Stomach (tissue), 4 donors: ENCODE measurements around the gene MOGAT1.

Experiments
- POLR2A ChIP-seq, 4 donors: fragments of 450-650 bp; IDR thresholded peaks; one replicate each; pipeline ENCODE4 v1.6.1; 2016; ENCODE audit warnings: antibody characterized with exemption in 4 of 4, control low read depth in 2 of 4, mild to moderate bottlenecking in 1 of 4, moderate library complexity in 1 of 4
- POLR2AphosphoS5 ChIP-seq, 3 donors: sonication (generic); formaldehyde crosslinking; IDR thresholded peaks; one replicate each; pipeline ENCODE4 v1.6.1; 2016; ENCODE audit warnings: antibody characterized with exemption in 3 of 3
- TF ChIP-seq, protein P1 (sequence below), 7 experiments: fragments of 450-650 bp in 4 of 7; fragments of 200-600 bp in 3 of 7; sonication (generic) in 3 of 7; IDR thresholded peaks; one replicate each; pipeline ENCODE4 v1.5.1; 2016 to 2019; ENCODE audit warnings: antibody characterized with exemption in 7 of 7, control low read depth in 2 of 7, mild to moderate bottlenecking in 1 of 7

GRCh38 chr2:222653280-222653679 lies 18.2 kb upstream of the MOGAT1 start:
- TF ChIP-seq, protein P1, sequence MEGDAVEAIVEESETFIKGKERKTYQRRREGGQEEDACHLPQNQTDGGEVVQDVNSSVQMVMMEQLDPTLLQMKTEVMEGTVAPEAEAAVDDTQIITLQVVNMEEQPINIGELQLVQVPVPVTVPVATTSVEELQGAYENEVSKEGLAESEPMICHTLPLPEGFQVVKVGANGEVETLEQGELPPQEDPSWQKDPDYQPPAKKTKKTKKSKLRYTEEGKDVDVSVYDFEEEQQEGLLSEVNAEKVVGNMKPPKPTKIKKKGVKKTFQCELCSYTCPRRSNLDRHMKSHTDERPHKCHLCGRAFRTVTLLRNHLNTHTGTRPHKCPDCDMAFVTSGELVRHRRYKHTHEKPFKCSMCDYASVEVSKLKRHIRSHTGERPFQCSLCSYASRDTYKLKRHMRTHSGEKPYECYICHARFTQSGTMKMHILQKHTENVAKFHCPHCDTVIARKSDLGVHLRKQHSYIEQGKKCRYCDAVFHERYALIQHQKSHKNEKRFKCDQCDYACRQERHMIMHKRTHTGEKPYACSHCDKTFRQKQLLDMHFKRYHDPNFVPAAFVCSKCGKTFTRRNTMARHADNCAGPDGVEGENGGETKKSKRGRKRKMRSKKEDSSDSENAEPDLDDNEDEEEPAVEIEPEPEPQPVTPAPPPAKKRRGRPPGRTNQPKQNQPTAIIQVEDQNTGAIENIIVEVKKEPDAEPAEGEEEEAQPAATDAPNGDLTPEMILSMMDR (IDR thresholded peaks at IDR 0.05): no peak
- TF ChIP-seq POLR2AphosphoS5 (IDR thresholded peaks at IDR 0.05) (no peak), POLR2A (IDR thresholded peaks at IDR 0.05) (no peak)
